HG03175 (cell line): ENCODE measurements around the gene WDPCP.

Source experiments
- ATAC-seq: cut with Tn5 transposase; IDR thresholded peaks from one replicate; pipeline ENCODE4 v1.9.1; 2021; ENCODE audit warnings: mild to moderate bottlenecking, moderate library complexity; ENCODE audit not compliant: unreplicated experiment

Gene WDPCP

DNA sequence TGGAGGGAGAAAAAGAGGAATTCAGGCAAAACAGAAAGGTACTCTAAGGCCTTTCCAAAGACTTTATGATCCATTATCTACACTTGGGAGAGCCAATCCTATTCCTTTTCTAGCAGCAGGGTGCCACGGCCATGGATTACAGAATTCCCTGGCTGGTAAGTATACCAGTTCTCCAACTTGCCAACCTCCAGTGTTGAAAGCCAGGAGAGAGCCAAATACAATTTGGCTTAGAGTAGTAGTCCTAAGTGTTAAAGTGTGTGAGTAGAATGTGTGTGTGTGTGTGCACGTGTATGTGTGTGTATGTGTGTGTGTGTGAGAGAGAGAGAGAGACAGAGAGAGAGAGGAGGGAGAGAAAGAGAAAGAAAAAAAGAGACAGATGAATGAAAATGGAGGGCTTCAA, 43.3 kb downstream of the WDPCP start:
- ATAC-seq, result no peak

DNA sequence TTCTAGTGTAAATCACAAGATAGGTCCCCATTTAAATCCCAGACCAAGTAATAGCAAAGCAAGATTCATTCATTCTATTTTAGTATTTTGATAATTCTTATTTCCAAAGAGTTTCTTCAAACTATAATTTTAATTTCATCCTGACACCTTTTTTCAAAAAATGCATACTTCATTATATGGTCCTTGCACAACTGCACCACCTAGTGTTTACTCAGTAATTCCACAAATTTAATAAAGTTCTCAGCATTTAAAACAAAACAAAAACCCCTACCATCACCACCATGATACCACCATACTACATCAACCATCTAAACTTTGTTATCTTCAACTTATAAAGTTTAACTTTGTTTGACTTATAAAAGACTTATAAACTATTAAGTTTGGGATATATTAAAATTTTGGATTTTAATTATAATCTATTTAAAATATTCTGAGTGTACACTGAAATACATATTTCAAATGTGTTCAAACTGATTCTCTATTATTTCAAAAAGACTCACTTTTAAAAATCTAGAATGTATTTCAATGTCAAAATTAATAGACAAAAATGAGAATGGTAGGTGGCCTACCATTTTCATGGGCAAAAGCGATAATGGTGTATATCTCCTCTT, 44.2 kb downstream of the WDPCP start:
- ATAC-seq, result no peak

DNA sequence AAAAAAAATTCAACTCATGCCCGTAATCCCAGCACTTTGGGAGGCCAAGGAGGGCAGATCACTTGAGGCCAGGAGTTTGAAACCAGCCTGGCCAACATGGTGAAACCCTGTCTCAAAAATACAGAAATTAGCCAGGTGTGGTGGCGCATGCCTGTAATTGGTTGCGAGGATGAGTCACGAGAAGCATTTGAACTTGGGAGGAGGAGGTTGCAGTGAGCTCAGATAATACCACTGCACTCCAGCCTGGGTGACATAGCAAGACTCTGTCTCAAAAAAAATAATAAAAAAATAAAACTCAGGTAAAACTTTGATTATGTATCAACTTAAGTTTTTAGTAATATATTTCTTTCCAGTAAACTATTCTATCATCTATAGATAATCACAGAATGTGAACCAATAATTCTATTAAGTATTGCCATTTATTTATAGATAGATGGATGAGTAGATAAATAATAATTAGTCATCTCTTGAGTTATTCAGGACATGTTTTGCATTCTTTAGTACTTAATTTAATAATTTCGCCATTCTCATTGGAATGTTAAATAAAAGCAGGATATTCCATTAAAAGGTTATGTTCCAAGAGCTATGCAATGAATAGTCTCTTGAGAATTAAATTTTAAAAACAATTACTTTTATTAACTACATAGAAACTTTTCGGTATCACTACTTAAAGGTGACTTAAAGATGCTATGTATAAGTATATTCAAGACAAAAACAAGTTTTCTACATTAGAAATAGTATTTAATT, 48.7 kb downstream of the WDPCP start:
- ATAC-seq, result no peak

DNA sequence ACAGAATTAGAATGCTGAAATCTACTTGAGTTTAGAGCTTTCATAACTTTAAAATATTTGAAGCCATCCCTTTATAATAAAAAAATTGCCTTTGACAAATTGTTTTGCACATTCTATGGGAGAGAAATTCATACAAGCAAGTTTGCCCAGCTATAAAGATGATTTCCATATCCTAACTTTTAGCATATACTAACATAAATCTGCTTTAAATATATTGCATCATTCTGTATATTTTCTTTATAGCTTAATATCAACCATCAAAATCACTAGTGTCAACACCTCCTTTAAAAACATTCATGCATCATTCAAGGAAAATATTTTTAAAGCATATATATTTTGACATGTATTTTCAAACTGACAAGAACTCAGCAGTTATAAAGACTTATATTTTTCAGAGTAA, 49.9 kb downstream of the WDPCP start:
- no peak for ATAC-seq

DNA sequence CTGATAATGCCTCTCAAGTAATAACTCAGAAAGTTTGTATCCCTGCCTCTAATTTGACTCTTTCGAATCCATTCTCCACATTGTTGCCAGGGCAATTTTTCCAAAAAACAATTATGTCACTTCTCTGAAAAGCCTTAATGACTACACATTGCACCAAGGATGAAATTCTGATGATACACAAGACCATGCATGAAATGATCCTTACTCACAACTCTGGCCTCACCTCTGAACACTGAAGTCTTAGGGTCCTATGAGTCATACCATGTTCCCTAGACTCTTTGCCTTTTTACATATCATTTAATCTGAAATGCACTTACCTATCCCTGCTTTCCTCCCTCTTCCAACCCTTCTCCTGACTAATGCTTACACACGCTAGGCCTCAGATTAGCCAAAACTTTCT, 51.0 kb downstream of the WDPCP start:
- no peak for ATAC-seq

DNA sequence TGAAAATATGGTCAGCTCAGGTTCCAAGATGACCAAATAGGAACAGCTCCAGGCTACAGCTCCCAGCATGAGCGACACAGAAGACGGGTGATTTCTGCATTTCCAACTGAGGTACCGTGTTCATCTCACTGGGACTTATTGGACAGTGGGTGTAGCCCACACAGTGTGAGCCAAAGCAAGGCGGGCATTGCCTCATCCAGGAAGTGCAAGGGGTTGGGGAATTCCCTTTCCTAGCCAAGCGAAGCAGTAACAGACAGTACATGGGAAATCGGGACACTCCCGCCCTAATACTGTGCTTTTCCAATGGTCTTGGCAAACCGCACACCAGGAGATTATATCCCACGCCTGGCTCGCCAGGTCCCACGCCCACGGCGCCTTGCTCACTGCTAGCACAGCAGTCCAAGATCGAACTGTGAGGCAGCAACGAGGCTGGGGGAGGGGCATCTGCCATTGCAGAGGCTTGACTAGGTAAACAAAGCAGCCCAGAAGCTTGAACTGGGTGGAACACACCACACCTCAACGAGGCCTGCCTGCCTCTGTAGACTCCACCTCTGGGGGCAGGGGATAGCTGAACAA, 57.5 kb downstream of the WDPCP start:
- no peak for ATAC-seq

DNA sequence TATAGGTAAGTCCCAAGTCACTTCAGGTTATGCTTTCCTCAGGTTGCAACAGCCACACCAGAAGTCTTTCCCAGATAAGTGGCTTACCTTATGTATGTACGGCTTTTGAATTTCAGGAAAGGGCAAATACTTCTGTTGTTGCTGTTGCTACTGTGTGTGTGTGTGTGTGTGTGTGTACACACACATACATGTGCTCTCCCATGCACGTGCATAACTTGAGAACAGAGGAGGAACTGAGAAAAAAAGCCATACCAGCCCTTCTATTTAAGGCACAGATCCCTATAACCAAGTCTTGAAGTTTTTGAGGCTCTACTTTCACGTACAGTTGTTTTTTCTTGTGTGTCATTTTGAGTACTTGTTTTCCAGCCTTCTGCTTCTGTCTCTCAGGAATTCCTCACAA, 62.4 kb downstream of the WDPCP start:
- ATAC-seq, result no peak

DNA sequence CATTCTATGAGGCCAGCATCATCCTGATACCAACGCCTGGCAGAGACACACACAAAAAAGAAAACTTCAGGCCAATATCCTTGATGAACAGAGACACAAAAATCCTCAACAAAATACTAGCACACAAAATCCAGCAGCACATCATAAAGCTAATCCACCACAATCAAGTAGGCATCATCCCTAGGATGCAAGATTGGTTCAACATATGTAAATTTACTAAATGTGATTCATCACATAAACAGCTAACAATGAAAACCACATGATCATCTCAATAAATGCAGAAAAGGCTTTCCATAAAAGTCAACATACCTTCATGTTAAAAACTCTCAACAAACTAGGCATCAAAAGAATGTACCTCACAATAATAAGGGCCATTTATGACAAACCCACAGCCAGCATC, 65.3 kb downstream of the WDPCP start:
- ATAC-seq, result no peak

DNA sequence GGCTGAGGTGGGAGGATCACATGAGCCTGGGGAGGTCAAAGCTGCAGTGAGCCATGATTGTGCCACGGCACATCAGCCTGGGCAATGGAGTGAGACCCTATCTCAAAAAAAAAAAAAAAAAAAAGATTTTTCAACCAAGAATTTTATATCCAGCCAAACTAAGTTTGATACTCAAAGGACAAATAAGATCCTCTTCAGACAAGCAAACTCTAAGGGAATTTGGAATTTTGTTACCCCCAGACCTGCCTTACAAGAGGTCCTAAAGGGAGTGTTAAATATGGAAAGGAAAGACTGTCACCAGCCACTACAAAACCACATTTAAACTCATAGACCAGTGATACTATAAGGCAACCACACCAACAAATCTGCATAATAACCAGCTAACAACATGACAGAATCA, 67.5 kb downstream of the WDPCP start:
- ATAC-seq, result no peak

DNA sequence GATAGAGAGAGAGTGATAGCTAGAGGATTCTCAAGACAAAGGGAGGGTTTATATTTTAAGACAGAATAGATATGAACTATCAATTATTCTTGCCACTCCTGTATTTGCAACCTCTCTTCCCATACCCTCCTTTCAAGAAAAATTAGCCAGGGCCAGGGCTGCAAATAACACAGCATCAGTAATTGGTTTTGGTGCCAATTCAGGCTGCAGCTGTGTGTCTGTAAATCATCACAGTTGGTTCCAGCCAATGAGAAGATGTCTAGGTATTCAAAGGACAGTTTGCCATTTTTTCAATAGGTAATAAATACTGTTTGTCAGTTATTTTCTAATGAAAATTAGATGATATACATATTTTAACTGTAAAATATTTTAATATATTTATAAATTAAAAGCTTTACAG, 73.5 kb downstream of the WDPCP start:
- no peak for ATAC-seq

DNA sequence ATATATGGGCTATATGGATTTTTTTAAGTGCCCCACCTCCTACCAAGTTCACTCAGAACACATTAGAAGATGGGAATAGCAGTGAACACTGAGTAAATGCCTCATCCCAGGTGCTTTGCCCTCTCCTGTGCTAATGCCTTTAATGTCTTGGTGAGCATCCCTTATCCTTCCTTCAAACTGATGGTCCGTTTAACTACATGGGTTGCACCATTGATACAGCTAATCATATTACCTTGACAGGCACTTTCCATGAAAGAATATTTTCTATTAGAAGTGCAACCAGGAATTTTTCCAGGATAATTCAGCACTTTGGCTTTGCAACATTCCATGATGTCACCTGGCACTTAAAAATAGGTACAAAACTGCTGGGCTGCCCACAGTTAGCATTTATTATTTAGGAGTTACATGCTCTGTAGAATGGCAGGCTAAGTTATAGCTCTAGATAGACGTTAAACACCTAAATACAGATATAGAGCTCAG, 74.0 kb downstream of the WDPCP start:
- ATAC-seq, result no peak

DNA sequence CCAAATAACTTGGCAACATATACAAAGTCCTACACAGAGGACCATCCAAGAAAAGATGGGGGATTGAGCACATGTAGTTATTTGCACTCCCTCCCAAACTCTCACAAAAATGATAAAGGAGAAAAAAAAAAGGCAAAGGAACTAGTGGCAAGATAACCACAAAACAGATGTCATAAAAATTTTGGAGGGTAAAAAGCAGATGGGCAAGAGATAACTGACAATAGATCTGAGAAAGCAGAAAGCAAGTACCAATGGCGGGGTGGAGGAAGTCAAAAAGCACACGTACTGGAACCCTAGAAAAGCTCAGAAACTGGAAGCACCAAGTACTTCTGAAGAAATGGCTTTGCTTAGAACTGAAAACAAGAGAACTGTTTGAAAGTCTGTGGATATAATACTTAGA, 82.0 kb downstream of the WDPCP start:
- ATAC-seq, result no peak

DNA sequence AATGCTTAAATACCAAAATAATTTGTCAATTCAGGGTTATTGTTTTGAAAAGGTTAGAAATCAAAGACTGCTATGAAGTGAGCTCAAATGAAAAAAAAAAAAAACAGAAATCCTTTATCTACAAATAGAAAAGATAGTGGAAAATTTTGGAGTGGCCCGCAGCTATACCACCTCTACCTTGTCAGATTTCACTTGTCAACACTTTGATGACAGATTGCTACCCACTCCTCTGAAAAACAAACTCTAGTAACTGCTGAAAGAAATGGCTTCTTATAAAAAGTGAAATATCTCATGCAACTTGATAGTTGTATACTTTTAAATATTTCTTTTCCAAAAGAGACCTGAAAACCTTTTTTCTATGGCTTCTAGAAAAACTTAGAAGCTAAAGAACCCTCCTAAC, 84.5 kb downstream of the WDPCP start:
- ATAC-seq, result no peak

DNA sequence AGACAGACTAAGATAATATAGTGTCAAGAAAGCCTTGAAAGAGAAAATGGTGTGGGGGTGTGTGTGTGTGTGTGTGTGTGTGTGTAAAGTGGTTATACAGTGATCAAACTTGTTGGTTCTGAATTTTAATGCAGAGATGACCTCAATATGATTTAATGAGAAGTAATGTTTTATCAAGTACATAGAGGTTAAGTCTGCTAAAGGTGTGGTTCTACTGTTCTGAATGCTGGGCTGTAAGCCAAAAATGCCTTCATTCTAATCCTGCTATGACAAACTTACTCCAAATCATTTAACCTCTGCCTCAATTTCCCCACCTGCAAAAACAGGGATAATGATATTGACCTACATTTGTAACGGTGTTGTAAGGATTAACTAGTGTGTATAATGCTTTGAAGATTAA, 87.9 kb downstream of the WDPCP start:
- no peak for ATAC-seq

DNA sequence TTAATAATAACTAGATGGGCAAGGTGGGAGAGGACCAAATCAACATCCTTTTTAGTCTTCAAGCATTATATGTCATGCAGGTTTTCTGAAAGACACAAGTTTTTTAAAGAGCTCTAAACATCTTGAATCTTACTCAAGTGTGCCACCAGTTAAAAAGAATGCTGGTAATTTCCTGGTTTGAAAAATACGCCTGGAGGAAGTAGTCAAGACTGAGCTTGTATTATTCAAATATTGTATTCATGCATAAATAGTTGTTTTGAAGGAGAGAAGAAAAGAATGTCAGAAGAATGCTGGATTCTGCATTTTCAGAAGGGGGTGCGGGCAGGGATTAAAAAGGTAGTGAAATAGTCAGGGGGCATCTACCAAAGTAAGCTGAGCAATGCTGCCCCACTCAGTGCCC, 90.7 kb downstream of the WDPCP start:
- no peak for ATAC-seq

DNA sequence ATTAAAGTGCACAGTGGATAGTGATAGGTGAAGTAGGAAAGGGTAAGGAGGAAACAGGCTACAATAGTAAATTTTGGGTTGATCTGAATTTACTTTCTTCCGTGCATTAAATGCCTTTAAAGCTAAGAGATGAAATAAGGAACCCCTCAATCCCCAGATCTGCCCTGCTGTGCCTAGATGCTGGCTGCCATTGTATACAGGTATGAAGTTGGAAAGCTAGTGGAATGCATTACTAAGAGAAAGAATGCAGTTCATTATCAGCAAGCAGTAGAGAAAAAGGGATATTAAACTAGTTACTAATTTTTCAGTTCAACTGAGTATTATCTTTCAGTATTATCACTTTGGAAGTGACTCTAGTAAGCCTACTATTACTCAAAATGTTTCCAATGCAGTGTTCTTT, 93.3 kb downstream of the WDPCP start:
- no peak for ATAC-seq

DNA sequence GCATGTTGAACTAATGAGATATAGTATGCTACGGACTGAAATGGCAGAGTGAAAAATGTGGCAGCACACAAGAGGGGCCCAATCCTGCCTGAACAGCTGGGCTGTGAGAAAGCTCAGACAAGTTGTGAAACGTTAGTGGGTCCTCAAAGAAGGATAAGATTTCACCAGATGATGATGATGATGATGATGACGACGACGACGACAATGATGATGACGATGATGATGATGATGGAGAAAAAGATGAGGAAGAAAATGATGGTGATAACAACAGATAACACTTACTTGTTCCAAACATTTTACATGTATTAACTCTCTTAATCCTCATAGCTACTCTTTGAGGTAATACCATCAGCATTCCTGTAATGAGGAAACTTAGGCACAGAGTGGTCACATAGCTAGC, 94.2 kb downstream of the WDPCP start:
- no peak for ATAC-seq

DNA sequence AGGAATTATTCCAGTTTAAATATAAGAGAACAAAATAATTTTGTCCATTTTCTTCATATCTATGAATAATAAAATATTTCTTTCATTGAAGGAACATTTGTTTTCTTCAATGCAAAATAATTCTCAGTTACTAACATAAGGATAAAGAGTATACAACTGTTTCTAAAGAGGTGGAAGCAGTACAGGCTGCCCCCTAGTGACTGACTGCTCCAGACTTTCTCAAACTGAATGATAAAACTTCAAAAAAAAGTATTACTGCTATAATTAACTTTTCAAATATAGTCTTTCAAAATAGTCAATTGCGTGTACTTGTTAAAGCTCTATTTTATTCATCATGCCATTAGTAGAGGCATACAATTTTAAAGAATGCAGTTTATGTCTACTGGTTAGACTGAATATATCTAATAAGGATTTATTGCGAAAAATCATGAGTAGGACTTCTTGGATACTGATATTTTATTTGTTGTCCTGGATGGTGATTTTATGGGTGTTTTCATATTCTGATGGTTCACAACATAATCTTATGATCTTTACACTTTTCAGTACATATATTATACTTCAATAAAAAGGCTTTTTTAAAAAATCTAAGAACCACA, 100.1 kb downstream of the WDPCP start:
- ATAC-seq, result no peak

DNA sequence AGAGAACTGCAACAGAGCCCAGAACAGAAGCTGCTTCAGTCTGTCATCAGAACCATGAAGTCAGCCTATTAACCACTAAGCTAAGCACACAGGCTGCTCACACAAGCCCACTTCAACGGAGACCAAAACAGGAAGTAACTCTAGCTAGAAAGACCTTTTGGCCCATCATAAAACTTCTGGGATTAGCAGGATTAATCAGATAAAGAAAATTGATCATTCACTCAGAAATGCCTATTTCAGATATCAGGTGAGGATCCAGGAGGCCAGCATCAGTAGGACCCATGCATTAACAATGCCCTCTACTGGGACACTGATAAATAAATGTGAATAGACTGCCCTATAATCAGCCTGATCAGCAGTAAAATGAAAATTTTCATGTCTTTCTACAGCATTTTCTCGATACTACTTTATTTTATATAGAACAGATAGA, 101.4 kb downstream of the WDPCP start:
- no peak for ATAC-seq

DNA sequence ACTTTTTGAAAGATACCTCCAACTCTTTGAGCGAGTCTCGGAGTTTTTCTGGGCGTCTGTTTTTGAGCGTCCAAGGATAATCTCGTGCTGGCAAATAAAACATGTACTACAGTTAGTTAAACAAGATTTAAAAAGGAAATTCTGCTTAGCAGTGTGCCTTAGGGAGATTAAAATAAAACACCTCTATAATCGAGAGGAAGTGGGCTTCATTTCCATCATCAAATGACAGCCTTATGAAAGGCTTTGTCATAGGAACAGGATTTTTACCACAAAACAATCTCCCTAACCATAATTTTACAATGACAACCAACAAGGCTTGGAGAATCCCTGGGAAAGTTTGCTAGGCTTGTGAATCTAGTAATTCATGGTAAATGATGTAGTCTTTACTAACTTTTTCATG, 103.4 kb downstream of the WDPCP start:
- no peak for ATAC-seq

DNA sequence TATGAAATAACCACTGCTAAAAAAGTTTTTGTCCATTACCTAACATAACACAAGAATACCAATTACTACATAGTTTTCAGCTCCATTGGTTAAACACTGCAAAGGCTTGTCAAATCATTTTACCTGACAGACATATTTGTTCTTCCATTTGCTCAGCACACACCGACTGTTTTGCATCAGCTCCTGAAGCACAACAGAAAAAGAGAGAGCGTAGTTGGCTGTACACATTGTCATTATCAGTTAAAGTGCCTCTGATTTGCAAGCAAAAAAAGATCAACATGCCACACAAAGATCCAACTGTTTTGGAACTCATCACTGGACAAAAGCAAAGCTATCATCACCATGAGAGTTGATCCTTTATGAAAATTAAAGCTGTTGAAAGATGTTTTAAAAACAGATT, 103.8 kb downstream of the WDPCP start:
- ATAC-seq, result no peak

DNA sequence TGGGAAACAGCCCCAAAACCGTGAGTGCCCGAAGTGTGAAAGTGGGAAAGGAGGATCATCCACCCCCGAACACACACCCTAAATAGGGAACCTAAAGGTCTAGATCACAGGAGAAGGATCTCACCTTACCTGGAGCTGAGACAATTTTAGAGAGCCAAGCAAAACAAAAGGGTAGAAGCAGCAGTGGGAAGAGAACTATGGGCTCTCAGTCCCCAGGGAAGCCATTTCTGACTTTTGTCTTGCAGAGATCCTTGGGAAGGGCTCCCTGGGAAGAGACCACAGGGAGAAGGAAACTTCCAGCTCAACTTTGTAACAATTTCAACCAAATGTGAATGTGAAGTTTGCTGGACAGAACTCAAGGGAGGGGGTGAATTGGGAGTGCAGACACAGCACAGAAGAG, 110.6 kb downstream of the WDPCP start:
- no peak for ATAC-seq
